Measurements from ENCODE around the gene AURKAIP1.
A peak's percentile ranks its signal among the peaks of the same experiment; 100 is the strongest.
"Not testable (repeated sequence)": the region's sequence is repeated elsewhere in the genome, so short reads cannot be mapped to it uniquely, and the experiment has no call there.

AURKAIP1 gene

GRCh38 chr1:1391225-1391624 is 16.2 kb upstream of the AURKAIP1 start:
- DNase-seq, result peak in 3 of 10 donors; percentile 58 to 71 (median 60)
- intact Hi-C loops (cut with DNase I), result no loop called here

GRCh38 chr1:1390675-1391074 is 15.7 kb upstream of the AURKAIP1 start:
- intact Hi-C loops (cut with DNase I), result no loop called here
- peak in 3 of 10 donors; percentile 25 to 36 (median 29) for DNase-seq

GRCh38 chr1:1388078-1388472 is 13.1 kb upstream of the AURKAIP1 start:
- DNase-seq, result peak in 2 of 10 donors; percentile 32 to 54
- intact Hi-C loops (cut with DNase I), result no loop called here

GRCh38 chr1:1387098-1388077 is 12.4 kb upstream of the AURKAIP1 start:
- intact Hi-C loops (cut with DNase I), result no loop called here
- peak in 2 of 10 donors; percentile 64 to 67 for DNase-seq

GRCh38 chr1:1385931-1386330 is 10.9 kb upstream of the AURKAIP1 start:
- peak in 2 of 10 donors; percentile 1 to 16 for DNase-seq
- intact Hi-C loops (cut with DNase I), result no loop called here

GRCh38 chr1:1385339-1385738 is 10.3 kb upstream of the AURKAIP1 start:
- intact Hi-C loops (cut with DNase I), result not testable (repeated sequence)
- DNase-seq, result peak in 2 of 10 donors; percentile 14 to 47

- peak in 1 of 10 donors; percentile 46 for DNase-seq
- intact Hi-C loops (cut with DNase I), result no loop called here
Observed at GRCh38 chr1:1381294-1381693, 6.3 kb upstream of the AURKAIP1 start.

GRCh38 chr1:1380860-1381259 is 5.9 kb upstream of the AURKAIP1 start:
- DNase-seq, result peak in 1 of 10 donors; percentile 57
- intact Hi-C loops (cut with DNase I), result no loop called here

- intact Hi-C loops (cut with DNase I), result loop anchor here (10.0 kb wide), 1 partner anchor 253 kb away; no protein-coding TSS in a partner anchor
- DNase-seq, result no peak
Observed at GRCh38 chr1:1377540-1378205, 2.7 kb upstream of the AURKAIP1 start.

GRCh38 chr1:1376551-1377226 is 1.7 kb upstream of the AURKAIP1 start:
- no peak for DNase-seq
- intact Hi-C loops (cut with DNase I), result loop anchor here (10.0 kb wide), 1 partner anchor 252 kb away; no protein-coding TSS in a partner anchor

GRCh38 chr1:1374589-1374928 is 448 bp downstream of the AURKAIP1 start:
- intact Hi-C loops (cut with DNase I), result loop anchor here (2.0 to 10.0 kb wide), 2 partner anchors 32 to 250 kb away; partner anchors contain the start of gene MRPL20
- peak in 1 of 10 donors; percentile 85 for DNase-seq

GRCh38 chr1:1373815-1374588 is 1.0 kb downstream of the AURKAIP1 start:
- intact Hi-C loops (cut with DNase I), result loop anchor here (2.0 to 10.0 kb wide), 2 partner anchors 33 to 249 kb away; partner anchors contain the start of gene MRPL20
- peak in 1 of 10 donors; percentile 78 for DNase-seq

- intact Hi-C loops (cut with DNase I), result loop anchor here (10.0 kb wide), 1 partner anchor 248 kb away; no protein-coding TSS in a partner anchor
- peak in 1 of 10 donors; percentile 76 for DNase-seq
Observed at GRCh38 chr1:1373051-1373814, 1.8 kb downstream of the AURKAIP1 start.

GRCh38 chr1:1371746-1372711 is 3.0 kb downstream of the AURKAIP1 start:
- DNase-seq, result peak in 8 of 10 donors; percentile 60 to 93 (median 68)
- intact Hi-C loops (cut with DNase I), result loop anchor here (10.0 kb wide), 1 partner anchor 247 kb away; no protein-coding TSS in a partner anchor

GRCh38 chr1:1371364-1371745 is 3.7 kb downstream of the AURKAIP1 start:
- intact Hi-C loops (cut with DNase I), result loop anchor here (10.0 kb wide), 1 partner anchor 247 kb away; no protein-coding TSS in a partner anchor
- peak in 3 of 10 donors; percentile 42 to 71 (median 48) for DNase-seq

- intact Hi-C loops (cut with DNase I), result loop anchor here (10.0 kb wide), 1 partner anchor 246 kb away; no protein-coding TSS in a partner anchor
- DNase-seq, result peak in 2 of 10 donors; percentile 59 to 79
Observed at GRCh38 chr1:1370771-1371300, 4.2 kb downstream of the AURKAIP1 start.

- peak in 2 of 10 donors; percentile 19 to 28 for DNase-seq
- intact Hi-C loops (cut with DNase I), result loop anchor here (10.0 kb wide), 1 partner anchor 245 kb away; no protein-coding TSS in a partner anchor
Observed at GRCh38 chr1:1370094-1370493, 4.9 kb downstream of the AURKAIP1 start.

All from posterior cingulate gyrus (tissue), 11 donors.